Memory B cell (primary cell): ENCODE measurements around the gene VSIG8.

Source experiments
- ATAC-seq: fragments of 150-1000 bp; cut with Tn5 transposase; 2 replicates; pipeline ENCODE4 v1.10.0; 2021; ENCODE audit warnings: low read depth, mild to moderate bottlenecking, moderate library complexity
- DNase-seq, 2 donors: peaks; one replicate each; pipeline ENCODE4 v3.0.0; 2022; ENCODE audit warnings: low spot score in 2 of 2
- H3K27ac Mint-ChIP-seq: one replicate; pipeline ENCODE4 v1.8.0; 2022; ENCODE audit warnings: mild to moderate bottlenecking, moderate library complexity, mixed read lengths
- H3K27me3 Mint-ChIP-seq: one replicate; pipeline ENCODE4 v1.8.0; 2022; ENCODE audit warnings: mixed read lengths
- H3K36me3 Mint-ChIP-seq: one replicate; pipeline ENCODE4 v1.8.0; 2022; ENCODE audit warnings: mild to moderate bottlenecking, mixed read lengths
- H3K4me1 Mint-ChIP-seq: one replicate; pipeline ENCODE4 v1.8.0; 2022; ENCODE audit warnings: mixed read lengths
- H3K4me3 Mint-ChIP-seq: one replicate; pipeline ENCODE4 v1.8.0; 2022; ENCODE audit warnings: mild to moderate bottlenecking, moderate library complexity, mixed read lengths
- H3K9me3 Mint-ChIP-seq: one replicate; pipeline ENCODE4 v1.8.0; 2022; ENCODE audit warnings: mixed read lengths

Gene VSIG8

DNA sequence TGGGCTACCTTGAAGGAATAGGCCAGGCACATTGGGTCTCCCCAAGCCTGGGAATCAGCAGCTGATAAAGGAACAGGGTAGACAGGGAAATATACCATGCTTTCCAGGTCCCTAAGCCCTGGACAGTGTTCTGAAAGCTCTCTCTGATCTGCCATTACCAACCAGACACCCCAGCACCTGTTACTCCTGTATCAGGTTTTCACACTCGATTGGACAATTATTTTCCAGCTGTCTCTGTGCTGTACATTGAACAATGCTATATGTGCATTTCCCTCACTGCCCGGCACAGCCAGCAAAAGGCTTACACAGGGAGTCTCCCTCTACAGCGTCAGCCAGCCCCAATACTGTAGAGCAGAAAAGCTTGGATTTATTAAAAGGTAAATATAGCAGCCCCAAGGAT, 32.8 kb upstream of the VSIG8 start:
- H3K36me3 Mint-ChIP-seq: no peaks in the 10 kb centered on the region
- no peaks in the 10 kb centered on the region for H3K9me3 Mint-ChIP-seq
- H3K4me3 Mint-ChIP-seq: no peak overlapping the region
- no peak for ATAC-seq
- H3K27me3 Mint-ChIP-seq: no peaks in the 10 kb centered on the region
- peaks cover 18% of the 10 kb centered on the region for H3K4me1 Mint-ChIP-seq
- H3K27ac Mint-ChIP-seq: no peak overlapping the region
- DNase-seq: no peak

DNA sequence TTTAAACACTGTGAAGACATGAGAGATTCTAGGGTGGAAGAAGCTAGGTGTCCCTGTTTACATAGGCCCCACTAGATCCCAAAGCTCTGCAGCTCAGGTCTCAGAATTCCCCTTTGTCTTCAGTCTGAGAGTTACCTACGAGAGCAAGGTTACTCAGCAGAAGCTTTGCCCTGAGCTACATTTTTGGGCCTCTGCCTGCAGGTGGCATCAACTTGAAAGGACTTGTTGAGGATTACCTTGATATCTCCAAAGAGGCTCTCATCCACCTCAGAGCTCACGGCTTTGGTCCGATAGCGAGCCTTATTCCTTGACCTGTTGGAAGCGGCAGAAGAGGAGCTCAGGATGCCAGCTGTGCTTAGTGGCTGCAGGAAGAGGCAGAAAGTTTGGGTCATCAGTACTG, 30.5 kb upstream of the VSIG8 start:
- no peaks in the 10 kb centered on the region for H3K9me3 Mint-ChIP-seq
- DNase-seq (no peak), ATAC-seq (no peak)
- no peak overlapping the region for H3K4me3 Mint-ChIP-seq
- no peaks in the 10 kb centered on the region for H3K36me3 Mint-ChIP-seq
- no peak overlapping the region for H3K27ac Mint-ChIP-seq
- H3K27me3 Mint-ChIP-seq: no peaks in the 10 kb centered on the region
- H3K4me1 Mint-ChIP-seq: peaks cover 19% of the 10 kb centered on the region

DNA sequence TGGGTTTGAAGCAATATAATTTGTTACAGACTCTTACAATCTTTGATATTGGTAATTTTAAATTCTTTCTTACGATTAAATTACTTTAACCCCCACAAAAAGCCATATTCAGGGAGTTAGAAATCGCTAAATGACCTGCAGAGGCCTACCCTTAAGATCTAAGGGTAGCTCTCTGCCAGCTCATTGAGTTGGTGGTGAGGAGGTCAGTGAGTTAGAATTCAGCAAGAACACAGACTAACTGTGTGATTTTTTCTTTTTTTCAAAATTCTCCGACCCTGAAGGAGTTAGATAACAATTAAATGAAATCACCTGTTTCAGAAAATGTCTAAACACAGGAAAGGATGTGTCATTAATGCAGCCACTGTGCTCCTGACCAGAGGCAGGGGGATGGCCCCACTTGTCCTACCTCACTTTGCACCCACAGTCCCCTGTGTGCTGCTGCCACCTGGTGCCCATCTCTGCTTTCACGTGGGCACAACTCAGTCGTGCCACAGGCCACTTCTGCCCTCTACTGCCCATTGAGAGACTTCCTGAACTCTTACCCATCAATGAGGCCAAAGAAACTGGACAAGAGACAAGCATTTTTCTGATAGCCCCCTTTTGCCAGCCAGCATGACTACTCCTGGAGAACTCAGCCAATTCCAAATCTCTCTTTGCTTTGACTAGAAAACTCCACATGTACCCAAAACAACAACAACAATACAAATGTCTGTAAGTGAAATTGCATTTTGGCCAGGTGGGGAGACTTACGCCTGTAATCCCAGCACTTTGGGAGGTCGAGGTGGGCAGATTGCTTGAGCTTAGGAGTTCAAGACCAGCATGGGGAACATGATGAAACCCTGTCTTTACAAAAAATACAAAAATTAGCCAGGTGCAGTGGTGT, 29.1 kb upstream of the VSIG8 start:
- ATAC-seq (peak; percentile 81), DNase-seq (peak; percentile 39 to 49)
- Mint-ChIP-seq H3K36me3 (no peaks in the 10 kb centered on the region), H3K9me3 (no peaks in the 10 kb centered on the region), H3K27me3 (no peaks in the 10 kb centered on the region), H3K27ac (no peak overlapping the region), H3K4me1 (peaks cover 24% of the 10 kb centered on the region), H3K4me3 (no peak overlapping the region)

DNA sequence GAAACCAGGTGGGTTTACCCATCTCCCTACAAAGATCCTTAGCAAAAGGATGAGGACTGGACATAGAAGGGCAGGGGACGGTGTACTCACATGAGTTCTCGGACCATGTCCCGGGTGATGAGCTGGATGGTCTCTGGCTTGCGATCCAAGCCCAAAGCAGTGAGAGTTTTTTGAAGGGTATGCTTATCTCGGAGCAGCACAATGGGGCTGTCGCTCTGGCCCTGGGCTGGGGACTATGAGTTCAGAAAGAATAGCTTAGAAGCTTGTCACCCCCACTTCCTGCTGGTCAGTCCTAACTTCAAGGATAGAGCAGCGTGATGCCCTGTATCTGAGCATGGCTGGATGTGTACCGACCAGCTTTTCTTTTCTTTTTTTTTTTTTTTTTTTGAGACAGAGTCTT, 27.9 kb upstream of the VSIG8 start:
- Mint-ChIP-seq H3K27ac (peak overlapping the region; percentile 60), H3K27me3 (no peaks in the 10 kb centered on the region), H3K36me3 (no peaks in the 10 kb centered on the region), H3K4me3 (no peak overlapping the region), H3K9me3 (no peaks in the 10 kb centered on the region), H3K4me1 (peaks cover 24% of the 10 kb centered on the region)
- no peak for DNase-seq
- ATAC-seq: no peak

DNA sequence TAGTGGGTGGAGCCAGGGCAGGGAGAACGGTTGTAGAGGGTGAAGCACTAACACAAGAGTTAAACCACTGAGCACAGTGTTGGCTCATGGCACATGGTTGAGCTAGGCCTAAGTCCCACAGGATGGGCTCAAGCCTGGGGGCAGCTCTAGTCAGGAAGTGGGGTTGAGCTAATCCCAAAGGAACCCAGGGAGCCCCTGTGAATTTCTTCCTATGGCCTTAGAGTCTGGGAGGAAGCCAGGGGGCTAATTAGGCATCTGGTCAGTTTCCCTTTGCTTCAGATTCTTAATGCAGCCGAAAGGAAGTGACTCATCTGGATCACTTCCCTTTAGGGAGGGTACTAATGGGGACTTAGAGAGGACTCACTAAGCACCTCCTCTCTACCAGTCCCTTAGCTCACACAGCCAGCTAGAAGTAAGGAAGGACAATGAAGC, 27.4 kb upstream of the VSIG8 start:
- Mint-ChIP-seq H3K36me3 (no peaks in the 10 kb centered on the region), H3K4me1 (peaks cover 24% of the 10 kb centered on the region), H3K4me3 (no peak overlapping the region), H3K9me3 (no peaks in the 10 kb centered on the region), H3K27ac (peak overlapping the region; percentile 60), H3K27me3 (no peaks in the 10 kb centered on the region)
- no peak for DNase-seq
- peak; percentile 74 for ATAC-seq

DNA sequence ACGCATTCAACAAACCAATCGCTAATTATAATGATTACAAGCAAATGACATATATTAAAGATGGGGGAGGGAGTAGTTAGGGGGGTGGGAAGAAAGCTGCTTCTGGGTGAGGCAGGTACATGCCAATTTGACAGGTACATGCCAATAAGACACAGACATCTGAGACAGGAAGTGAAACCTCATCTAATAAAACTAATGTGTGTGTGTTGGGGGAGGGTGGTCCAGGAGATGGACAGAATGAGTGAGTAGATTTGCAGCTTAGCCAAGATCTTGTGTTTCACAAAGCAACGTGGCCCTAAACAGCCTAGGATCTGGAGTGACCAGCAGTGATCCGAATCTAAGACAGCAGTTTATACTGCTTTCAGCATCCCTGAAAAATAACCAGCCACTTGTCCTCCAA, 26.7 kb upstream of the VSIG8 start:
- Mint-ChIP-seq H3K27ac (peak overlapping the region; percentile 60), H3K9me3 (no peaks in the 10 kb centered on the region), H3K27me3 (no peaks in the 10 kb centered on the region), H3K36me3 (no peaks in the 10 kb centered on the region), H3K4me3 (peak overlapping the region; percentile 13), H3K4me1 (peaks cover 24% of the 10 kb centered on the region)
- peak; percentile 67 for ATAC-seq
- DNase-seq: no peak

DNA sequence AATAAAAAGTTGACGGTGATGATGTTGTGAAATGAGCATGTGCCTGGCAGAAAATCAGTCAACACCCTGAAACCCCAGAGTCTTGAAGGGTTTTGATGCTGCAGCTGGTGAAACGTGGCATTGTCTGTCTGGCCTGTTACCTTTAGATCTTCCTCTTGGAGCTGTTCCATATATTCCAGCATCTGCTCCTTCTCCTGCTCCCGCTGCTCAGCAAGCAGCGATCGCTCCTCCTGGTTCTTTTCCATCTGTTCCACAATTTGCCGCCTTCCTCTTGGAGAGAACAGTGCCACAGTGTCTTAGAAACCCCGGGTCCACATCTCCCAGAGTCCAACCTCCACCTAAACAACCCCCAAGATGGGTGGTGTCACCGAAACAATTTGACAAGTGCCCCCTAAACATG, 21.8 kb upstream of the VSIG8 start:
- H3K36me3 Mint-ChIP-seq: no peaks in the 10 kb centered on the region

DNA sequence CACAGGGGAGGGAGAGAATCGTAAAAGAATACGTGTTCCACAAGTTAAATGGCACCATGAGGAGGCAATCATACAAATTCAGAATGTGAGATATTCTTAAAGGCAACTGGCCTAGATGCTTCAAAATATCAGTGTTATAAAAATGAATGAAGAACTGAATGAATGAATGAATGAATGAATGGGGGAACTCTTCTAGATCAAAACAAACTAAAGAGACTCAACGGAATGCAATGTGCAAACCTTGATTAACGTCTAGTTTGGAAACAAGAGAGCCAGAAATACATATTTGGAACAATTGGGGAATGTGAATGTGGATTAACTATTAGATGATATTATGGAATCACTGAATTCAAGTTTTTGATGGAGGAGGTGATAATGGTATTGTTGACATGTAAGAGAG, 20.7 kb upstream of the VSIG8 start:
- Mint-ChIP-seq H3K36me3 (no peaks in the 10 kb centered on the region), H3K27ac (no peak overlapping the region), H3K9me3 (no peaks in the 10 kb centered on the region), H3K4me3 (no peak overlapping the region), H3K4me1 (peaks cover 5% of the 10 kb centered on the region), H3K27me3 (no peaks in the 10 kb centered on the region)
- no peak for DNase-seq
- ATAC-seq: no peak

More for the DNA sequence above, 21.8 kb upstream of the VSIG8 start:
- Mint-ChIP-seq H3K4me1 (peaks cover 8% of the 10 kb centered on the region), H3K27me3 (no peaks in the 10 kb centered on the region), H3K9me3 (no peaks in the 10 kb centered on the region), H3K4me3 (no peak overlapping the region), H3K27ac (no peak overlapping the region)
- ATAC-seq (no peak), DNase-seq (no peak)

DNA sequence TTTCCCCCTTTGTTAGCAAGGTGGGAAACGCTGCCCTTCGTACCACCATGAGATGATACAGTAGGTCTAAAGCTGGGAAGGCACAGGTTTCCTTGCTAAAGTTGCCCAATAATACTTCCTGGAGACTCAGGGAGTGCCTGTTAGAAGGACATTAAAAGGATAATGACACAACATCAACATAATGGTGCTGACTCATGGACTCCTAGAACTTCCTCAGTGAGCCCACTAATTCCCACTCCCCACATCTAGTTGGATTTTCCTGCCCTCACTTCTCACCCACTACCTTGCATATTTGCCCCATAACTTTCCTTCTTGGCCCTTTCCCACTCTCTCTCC, 20.0 kb upstream of the VSIG8 start:
- Mint-ChIP-seq H3K4me3 (no peak overlapping the region), H3K27ac (no peak overlapping the region), H3K27me3 (no peaks in the 10 kb centered on the region), H3K4me1 (peaks cover 5% of the 10 kb centered on the region), H3K36me3 (no peaks in the 10 kb centered on the region), H3K9me3 (no peaks in the 10 kb centered on the region)
- DNase-seq: no peak
- no peak for ATAC-seq

DNA sequence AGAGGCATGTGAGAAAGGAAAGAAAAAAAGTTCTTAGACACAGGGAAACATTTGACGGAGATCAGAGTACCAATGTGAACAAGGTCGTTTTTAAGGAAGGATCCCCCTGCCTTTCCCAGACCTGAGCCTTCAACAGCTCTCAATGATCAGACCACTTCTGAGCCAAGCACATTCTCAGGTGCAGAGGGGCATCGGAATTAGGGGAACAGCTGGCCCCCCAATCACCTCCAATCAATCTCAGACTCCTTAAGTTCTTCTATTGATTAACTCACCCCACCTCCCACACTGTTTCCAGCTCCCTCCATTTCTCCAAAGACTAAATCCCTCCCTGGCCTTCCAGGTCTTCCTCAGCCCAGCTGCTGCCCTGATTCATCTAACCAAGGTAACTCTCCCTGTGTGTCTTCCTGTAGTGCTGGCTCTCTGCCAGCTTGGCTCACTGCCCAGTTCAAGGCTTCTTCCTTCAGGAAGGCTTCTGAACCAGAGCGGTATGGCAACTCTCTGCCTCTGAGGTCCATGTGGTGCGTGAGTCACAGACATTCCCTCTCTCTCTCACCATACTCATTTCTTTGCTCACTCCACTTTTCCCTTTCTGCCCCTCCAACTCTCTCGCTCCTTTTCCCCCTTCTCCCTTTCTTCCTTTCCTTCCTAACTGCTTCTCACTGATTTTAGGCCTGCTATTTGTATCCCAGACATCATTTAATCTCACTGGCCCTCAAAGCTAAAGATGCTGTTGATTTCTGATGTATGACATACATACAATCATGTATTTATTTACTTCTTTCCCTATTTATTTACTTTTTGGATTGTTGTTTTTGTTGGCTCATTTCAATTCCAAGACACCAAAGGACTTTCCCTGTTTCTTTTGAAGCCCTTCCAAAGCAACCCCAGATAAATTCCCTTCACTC, 19.4 kb upstream of the VSIG8 start:
- Mint-ChIP-seq H3K36me3 (no peaks in the 10 kb centered on the region), H3K27ac (no peak overlapping the region), H3K4me3 (no peak overlapping the region), H3K27me3 (no peaks in the 10 kb centered on the region), H3K4me1 (no peaks in the 10 kb centered on the region), H3K9me3 (no peaks in the 10 kb centered on the region)
- no peak for DNase-seq
- no peak for ATAC-seq

DNA sequence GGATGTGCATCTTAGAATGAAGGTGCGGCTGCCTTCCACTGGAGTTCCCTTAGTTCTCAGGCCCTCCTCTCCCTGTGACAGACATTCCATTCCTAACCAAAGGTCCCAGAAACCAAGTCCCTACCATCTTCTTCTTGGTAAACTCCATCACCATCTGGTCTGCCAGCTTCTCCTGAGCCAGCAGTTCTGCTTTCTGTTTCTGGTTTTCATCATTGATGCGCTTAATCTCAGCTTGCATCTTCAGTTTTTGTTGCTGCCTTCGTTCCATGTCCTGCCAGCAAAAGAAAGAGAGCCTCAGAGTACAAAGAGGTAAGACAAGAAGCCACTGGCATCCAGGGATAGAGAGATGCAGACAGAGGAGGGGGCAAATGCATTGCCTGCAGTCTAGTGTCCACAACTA, 18.0 kb upstream of the VSIG8 start:
- no peak for DNase-seq

DNA sequence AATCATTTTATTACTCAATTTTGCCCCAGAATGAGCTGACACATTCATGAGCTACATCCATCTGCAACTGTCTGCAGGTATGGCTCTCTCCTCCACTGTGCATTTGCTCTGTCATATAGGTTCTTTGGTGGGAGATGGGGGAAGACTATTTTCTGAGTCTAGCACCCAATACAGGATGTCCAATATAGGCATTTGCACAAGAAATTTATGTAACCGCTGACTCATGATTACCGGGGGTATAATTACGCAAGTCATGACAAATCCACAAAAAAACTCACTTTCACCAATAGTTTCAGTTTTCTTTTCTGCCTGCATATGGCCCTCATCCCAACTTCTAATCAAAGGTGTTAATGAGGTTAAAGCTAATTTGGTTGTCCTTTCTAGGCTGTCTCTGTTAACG, 17.5 kb upstream of the VSIG8 start:
- H3K36me3 Mint-ChIP-seq: peaks cover 4% of the 10 kb centered on the region
- no peak overlapping the region for H3K27ac Mint-ChIP-seq
- H3K9me3 Mint-ChIP-seq: no peaks in the 10 kb centered on the region
- ATAC-seq (no peak), DNase-seq (no peak)
- no peaks in the 10 kb centered on the region for H3K4me1 Mint-ChIP-seq
- H3K4me3 Mint-ChIP-seq: no peak overlapping the region
- H3K27me3 Mint-ChIP-seq: no peaks in the 10 kb centered on the region

More for the DNA sequence above, 18.0 kb upstream of the VSIG8 start:
- H3K4me3 Mint-ChIP-seq: no peak overlapping the region
- no peak for ATAC-seq
- H3K27ac Mint-ChIP-seq: no peak overlapping the region
- peaks cover 4% of the 10 kb centered on the region for H3K36me3 Mint-ChIP-seq
- H3K27me3 Mint-ChIP-seq: no peaks in the 10 kb centered on the region
- H3K4me1 Mint-ChIP-seq: no peaks in the 10 kb centered on the region
- H3K9me3 Mint-ChIP-seq: no peaks in the 10 kb centered on the region

DNA sequence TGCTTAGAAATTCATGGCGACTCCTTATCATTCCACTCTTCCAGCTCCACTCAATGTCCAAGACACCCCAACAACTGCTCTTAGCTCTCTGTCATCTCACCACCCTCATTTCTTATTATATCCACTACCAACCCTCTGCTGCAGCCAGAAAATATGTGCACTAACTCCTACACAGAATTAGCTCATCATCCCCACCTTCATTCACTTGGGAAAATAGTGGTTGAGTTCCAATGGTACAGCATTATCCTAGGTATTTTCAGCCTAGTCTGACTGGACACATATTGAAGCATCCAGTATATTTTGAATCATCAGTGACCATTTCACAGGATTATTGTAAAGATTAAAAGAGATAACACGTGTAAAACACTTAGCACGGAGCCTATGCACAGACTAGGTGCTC, 16.7 kb upstream of the VSIG8 start:
- no peak overlapping the region for H3K27ac Mint-ChIP-seq
- no peaks in the 10 kb centered on the region for H3K9me3 Mint-ChIP-seq
- no peak for ATAC-seq
- no peak overlapping the region for H3K4me3 Mint-ChIP-seq
- no peak for DNase-seq
- no peaks in the 10 kb centered on the region for H3K4me1 Mint-ChIP-seq
- H3K36me3 Mint-ChIP-seq: peaks cover 4% of the 10 kb centered on the region
- H3K27me3 Mint-ChIP-seq: peaks cover 1% of the 10 kb centered on the region

DNA sequence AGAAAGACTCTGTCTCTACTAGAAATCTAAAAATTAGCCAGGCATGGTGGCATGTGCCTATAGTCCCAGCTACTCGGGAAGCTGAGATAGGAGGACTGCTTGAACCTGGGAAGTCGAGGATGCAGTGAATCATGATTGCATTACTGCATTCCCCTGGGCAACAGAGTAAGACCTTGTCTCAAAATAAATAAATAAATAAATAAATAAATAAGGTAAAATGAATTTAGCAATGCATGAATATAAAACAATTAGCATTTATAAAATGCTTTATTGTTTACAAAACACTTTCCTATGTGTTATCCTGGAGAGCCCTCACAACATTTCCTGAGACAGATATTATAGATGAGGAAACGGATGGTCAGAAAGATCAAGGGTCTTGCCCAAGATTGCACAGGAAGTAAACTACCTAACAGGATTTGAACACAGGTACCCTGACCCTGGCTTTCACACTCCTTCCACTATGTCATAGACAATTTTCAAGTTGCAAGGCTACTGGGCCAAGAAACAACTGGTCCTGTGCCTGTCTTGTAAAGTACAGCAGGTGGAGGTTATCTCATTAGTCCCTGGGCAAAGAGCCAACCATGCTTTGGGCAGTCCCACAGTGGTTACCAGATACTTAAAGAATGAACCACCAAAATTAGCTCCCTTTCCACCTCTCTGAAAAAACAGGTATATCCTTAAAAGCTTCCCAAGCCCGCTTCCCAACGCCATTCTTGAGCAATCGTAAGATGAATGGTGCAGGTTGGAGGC, 15.4 kb upstream of the VSIG8 start:
- no peak for ATAC-seq
- Mint-ChIP-seq H3K4me3 (no peak overlapping the region), H3K27me3 (peaks cover 2% of the 10 kb centered on the region), H3K4me1 (no peaks in the 10 kb centered on the region), H3K36me3 (peaks cover 6% of the 10 kb centered on the region), H3K9me3 (no peaks in the 10 kb centered on the region), H3K27ac (no peak overlapping the region)
- no peak for DNase-seq
